OCI-LY3 (cell line): ENCODE results near the gene SERHL2.
A peak's percentile ranks its signal among the peaks of the same experiment; 100 is the strongest.

ENCODE experiments used
- H2AFZ ChIP-seq: fragments of 200-600, 300-600 bp; shearing (Covaris generic); 2 replicates; pipeline ENCODE4 v1.6.0; 2014; ENCODE audit warnings: antibody characterized with exemption, low read depth, low read length
- H3K27ac ChIP-seq: fragments of 200-600, 300-600 bp; sonication (generic); 2 replicates; pipeline ENCODE4 v1.5.1; 2014; ENCODE audit warnings: mild to moderate bottlenecking, low read length, moderate library complexity, mixed read lengths
- H3K27me3 ChIP-seq: fragments of 200-600, 300-600 bp; sonication (generic); 2 replicates; pipeline ENCODE4 v1.6.1; 2014; ENCODE audit warnings: low read depth, low read length, mixed read lengths
- H3K36me3 ChIP-seq: fragments of 200-600, 300-600 bp; sonication (generic); replicated peaks from 2 replicates; pipeline ENCODE3; 2014; ENCODE audit warnings: low read depth, low read length, mixed read lengths
- H3K4me1 ChIP-seq: fragments of 300-600, 200-600 bp; sonication (generic); 2 replicates; pipeline ENCODE4 v1.6.1; 2014; ENCODE audit warnings: low read length, mixed read lengths
- H3K4me2 ChIP-seq: fragments of 200-600, 300-600 bp; sonication (generic); 2 replicates; pipeline ENCODE4 v1.6.1; 2014; ENCODE audit warnings: low read length, mixed read lengths
- H3K4me3 ChIP-seq: fragments of 300-600, 200-600 bp; sonication (generic); 2 replicates; pipeline ENCODE4 v1.5.1; 2014; ENCODE audit warnings: antibody characterized with exemption, mild to moderate bottlenecking, low read length, moderate library complexity
- H3K79me2 ChIP-seq: fragments of 300-600, 200-600 bp; shearing (Covaris generic); 2 replicates; pipeline ENCODE4 v1.6.1; 2014; ENCODE audit warnings: mild to moderate bottlenecking, low read length, mixed read lengths
- H3K9ac ChIP-seq: fragments of 300-600, 200-600 bp; shearing (Covaris generic); 2 replicates; pipeline ENCODE4 v1.6.0; 2014; ENCODE audit warnings: mild to moderate bottlenecking, low read length, moderate library complexity
- H3K9me3 ChIP-seq: fragments of 200-600, 300-600 bp; shearing (Covaris generic); 2 replicates; pipeline ENCODE4 v1.6.1; 2014; ENCODE audit warnings: low read length, mixed read lengths; ENCODE audit not compliant: insufficient read depth
- H4K20me1 ChIP-seq: fragments of 200-600, 300-600 bp; sonication (generic); 2 replicates; pipeline ENCODE4 v1.6.1; 2016; ENCODE audit warnings: low read length, mixed read lengths; ENCODE audit not compliant: insufficient read depth
- EZH2phosphoT487 ChIP-seq: fragments of 200-600 bp; shearing (Covaris generic); IDR thresholded peaks from 2 replicates; pipeline ENCODE4 v1.6.1; 2018; ENCODE audit warnings: antibody characterized with exemption, mixed run types, low read depth
- TF ChIP-seq, protein P1 (sequence below): fragments of 200-600, 300-600 bp; sonication (generic); IDR thresholded peaks from 2 replicates; pipeline ENCODE4 v1.5.1; 2014; ENCODE audit warnings: antibody characterized with exemption, low read length, low read depth

SERHL2 gene

DNA sequence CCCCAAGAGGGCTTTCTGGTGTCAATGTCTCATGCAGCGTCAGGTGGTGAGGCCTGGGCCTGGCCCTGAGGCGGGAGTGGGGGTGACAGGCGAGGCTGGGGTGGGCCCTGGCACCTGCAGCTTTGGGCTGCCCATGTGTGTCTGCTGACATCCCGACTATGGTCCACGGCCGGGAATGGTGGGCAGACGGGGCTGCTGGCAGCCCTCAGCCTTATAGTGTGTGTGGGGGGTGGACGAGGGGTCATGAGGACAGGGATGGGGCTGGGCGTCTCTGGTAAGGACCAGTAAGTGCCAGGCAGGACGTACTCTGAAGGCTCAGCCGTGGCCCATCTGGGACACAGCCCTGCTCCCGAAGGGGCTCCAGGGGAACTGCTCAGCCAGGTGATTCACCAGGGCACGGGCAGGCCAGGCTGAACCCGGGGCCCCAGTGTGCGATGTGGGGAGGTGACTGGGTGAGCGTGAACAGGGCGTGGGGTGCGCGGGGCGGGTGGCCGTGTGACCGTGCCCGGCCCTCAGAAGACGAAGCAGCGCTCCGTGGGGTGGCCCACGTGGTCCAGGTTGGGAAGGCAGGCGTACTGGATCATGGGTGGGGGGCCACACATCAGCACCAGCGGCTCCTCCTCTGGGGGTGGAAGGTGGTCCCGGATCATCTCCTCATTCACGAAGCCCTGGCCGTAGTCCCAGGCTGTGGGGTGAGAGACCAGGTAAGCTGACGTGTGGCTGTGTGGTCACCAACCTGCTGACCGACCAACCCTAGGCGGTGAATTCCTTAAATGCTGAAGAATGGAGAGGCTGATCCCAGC is 65.7 kb downstream of the SERHL2 start:
- H3K4me1 ChIP-seq, result peaks cover 12% of the 10 kb centered on the region
- H3K4me3 ChIP-seq, result no peak overlapping the region
- TF ChIP-seq EZH2phosphoT487, result no peak
- TF ChIP-seq, protein P1, sequence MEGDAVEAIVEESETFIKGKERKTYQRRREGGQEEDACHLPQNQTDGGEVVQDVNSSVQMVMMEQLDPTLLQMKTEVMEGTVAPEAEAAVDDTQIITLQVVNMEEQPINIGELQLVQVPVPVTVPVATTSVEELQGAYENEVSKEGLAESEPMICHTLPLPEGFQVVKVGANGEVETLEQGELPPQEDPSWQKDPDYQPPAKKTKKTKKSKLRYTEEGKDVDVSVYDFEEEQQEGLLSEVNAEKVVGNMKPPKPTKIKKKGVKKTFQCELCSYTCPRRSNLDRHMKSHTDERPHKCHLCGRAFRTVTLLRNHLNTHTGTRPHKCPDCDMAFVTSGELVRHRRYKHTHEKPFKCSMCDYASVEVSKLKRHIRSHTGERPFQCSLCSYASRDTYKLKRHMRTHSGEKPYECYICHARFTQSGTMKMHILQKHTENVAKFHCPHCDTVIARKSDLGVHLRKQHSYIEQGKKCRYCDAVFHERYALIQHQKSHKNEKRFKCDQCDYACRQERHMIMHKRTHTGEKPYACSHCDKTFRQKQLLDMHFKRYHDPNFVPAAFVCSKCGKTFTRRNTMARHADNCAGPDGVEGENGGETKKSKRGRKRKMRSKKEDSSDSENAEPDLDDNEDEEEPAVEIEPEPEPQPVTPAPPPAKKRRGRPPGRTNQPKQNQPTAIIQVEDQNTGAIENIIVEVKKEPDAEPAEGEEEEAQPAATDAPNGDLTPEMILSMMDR, result no peak
- peaks cover under 1% of the 10 kb centered on the region; the same call in 1 of the 2 replicates for H3K79me2 ChIP-seq
- no peaks in the 10 kb centered on the region for H3K9me3 ChIP-seq
- no peak overlapping the region for H3K4me2 ChIP-seq
- H3K27ac ChIP-seq, result no peak overlapping the region
- H3K27me3 ChIP-seq, result no peaks in the 10 kb centered on the region
- no peak overlapping the region for H3K9ac ChIP-seq
- no peak overlapping the region for H2AFZ ChIP-seq
- H3K36me3 ChIP-seq, result peaks cover 6% of the 10 kb centered on the region
- no peaks in the 10 kb centered on the region for H4K20me1 ChIP-seq

DNA sequence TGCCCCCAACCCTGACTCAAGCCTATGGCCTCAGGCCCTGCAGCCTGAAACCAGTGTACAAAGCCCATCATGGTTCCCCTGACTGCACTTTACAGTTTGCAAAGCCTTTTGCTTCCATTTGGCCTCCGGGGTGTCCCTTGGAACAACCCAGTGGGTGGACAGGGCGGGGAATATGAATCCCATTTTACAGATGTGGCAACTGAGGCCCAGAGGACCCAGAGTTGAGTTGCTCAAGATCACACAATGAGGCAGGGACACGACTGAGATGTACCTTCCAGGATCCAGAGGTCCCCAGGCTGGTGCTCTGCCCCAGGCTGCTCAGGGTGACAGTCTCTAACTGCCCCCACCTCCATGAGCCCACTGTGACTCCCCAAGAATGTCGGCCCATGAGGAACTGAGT is 66.3 kb downstream of the SERHL2 start:
- H2AFZ ChIP-seq, result no peak overlapping the region
- H3K9ac ChIP-seq, result no peak overlapping the region
- H3K4me1 ChIP-seq, result peaks cover 12% of the 10 kb centered on the region
- no peak for TF ChIP-seq EZH2phosphoT487
- TF ChIP-seq, protein P1, result no peak
- H3K9me3 ChIP-seq, result no peaks in the 10 kb centered on the region
- H3K4me3 ChIP-seq, result no peak overlapping the region
- H3K27ac ChIP-seq, result no peak overlapping the region
- H3K79me2 ChIP-seq, result no peaks in the 10 kb centered on the region
- H3K4me2 ChIP-seq, result no peak overlapping the region
- no peaks in the 10 kb centered on the region for H3K27me3 ChIP-seq
- H4K20me1 ChIP-seq, result no peaks in the 10 kb centered on the region
- peaks cover 10% of the 10 kb centered on the region for H3K36me3 ChIP-seq

DNA sequence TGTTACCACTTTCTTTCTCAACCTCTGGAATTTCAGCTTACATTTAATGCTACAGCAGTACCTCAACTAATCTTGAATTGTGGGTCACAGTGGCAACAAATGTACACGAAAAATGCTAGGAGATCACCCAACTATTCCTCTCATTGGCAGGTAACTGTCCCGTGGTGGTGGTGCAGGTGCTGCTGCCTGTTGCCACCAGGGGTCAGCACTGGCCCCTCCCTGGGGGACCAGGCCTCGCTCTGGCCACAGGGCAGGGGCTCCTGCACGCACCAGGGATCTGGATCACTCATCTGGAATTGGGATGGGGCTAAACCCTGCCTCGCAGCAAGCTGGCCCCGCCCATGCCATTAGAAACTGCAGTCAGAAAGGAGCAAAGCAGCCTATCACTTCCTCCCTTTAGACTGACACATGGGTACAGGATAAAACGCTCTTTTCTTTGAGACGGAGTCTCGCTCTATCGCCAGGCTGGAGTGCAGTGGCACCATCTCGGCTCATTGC is 67.8 kb downstream of the SERHL2 start:
- Histone ChIP-seq H3K4me3 (no peak overlapping the region), H4K20me1 (no peaks in the 10 kb centered on the region), H3K36me3 (peaks cover 15% of the 10 kb centered on the region), H3K27ac (no peak overlapping the region), H3K9me3 (no peaks in the 10 kb centered on the region), H3K4me1 (peaks cover 8% of the 10 kb centered on the region), H3K9ac (no peak overlapping the region), H3K4me2 (no peak overlapping the region), H3K27me3 (no peaks in the 10 kb centered on the region), H2AFZ (no peak overlapping the region), H3K79me2 (no peaks in the 10 kb centered on the region)
- TF ChIP-seq, protein P1, result peak; percentile 96
- no peak for TF ChIP-seq EZH2phosphoT487

GRCh38 chr22:42622061-42622710 is 68.4 kb downstream of the SERHL2 start:
- Histone ChIP-seq H3K4me2 (no peak overlapping the region), H3K9ac (no peak overlapping the region), H3K79me2 (no peaks in the 10 kb centered on the region), H3K27me3 (no peaks in the 10 kb centered on the region), H4K20me1 (no peaks in the 10 kb centered on the region), H3K36me3 (peaks cover 21% of the 10 kb centered on the region), H3K4me1 (peaks cover 8% of the 10 kb centered on the region), H3K27ac (no peak overlapping the region), H2AFZ (no peak overlapping the region), H3K4me3 (no peak overlapping the region), H3K9me3 (no peaks in the 10 kb centered on the region)
- no peak for TF ChIP-seq EZH2phosphoT487
- TF ChIP-seq, protein P1, result no peak
